Measurements from ENCODE around the gene TNRC18.
"Not testable (repeated sequence)": the region's sequence is repeated elsewhere in the genome, so short reads cannot be mapped to it uniquely, and the experiment has no call there.

The TNRC18 gene

GRCh38 chr7:5423306-5423975, at the start of gene TNRC18:
TSS of gene TNRC18 (minus strand) at chr7:5423834. CDS start at chr7:5421246, 2,588 bp downstream.
- no peak for DNase-seq (ENCODE audit: low read depth in 2 of 2)

GRCh38 chr7:5472432-5473315, 49.0 kb upstream of the TNRC18 start:
- no peak for DNase-seq (ENCODE audit: low read depth in 2 of 2)

- not testable (repeated sequence) for DNase-seq (ENCODE audit: low read depth in 2 of 2)
Measured at GRCh38 chr7:5471623-5472022, 48.0 kb upstream of the TNRC18 start.

GRCh38 chr7:5470816-5471215, 47.2 kb upstream of the TNRC18 start:
- no peak for DNase-seq (ENCODE audit: low read depth in 2 of 2)

GRCh38 chr7:5470167-5470532, 46.5 kb upstream of the TNRC18 start:
- DNase-seq (ENCODE audit: low read depth in 2 of 2), result no peak

GRCh38 chr7:5469375-5470166, 45.9 kb upstream of the TNRC18 start:
- no peak for DNase-seq (ENCODE audit: low read depth in 2 of 2)

- DNase-seq (ENCODE audit: low read depth in 2 of 2), result no peak
Measured at GRCh38 chr7:5467645-5468044, 44.0 kb upstream of the TNRC18 start.

- DNase-seq (ENCODE audit: low read depth in 2 of 2), result no peak
Measured at GRCh38 chr7:5466551-5466950, 42.9 kb upstream of the TNRC18 start.

GRCh38 chr7:5463031-5463430, 39.4 kb upstream of the TNRC18 start:
- no peak for DNase-seq (ENCODE audit: low read depth in 2 of 2)

- no peak for DNase-seq (ENCODE audit: low read depth in 2 of 2)
Measured at GRCh38 chr7:5462216-5462615, 38.6 kb upstream of the TNRC18 start.

GRCh38 chr7:5458921-5459480, 35.4 kb upstream of the TNRC18 start:
- DNase-seq (ENCODE audit: low read depth in 2 of 2), result no peak

- no peak for DNase-seq (ENCODE audit: low read depth in 2 of 2)
Measured at GRCh38 chr7:5457245-5457735, 33.7 kb upstream of the TNRC18 start.

GRCh38 chr7:5456409-5456808, 32.8 kb upstream of the TNRC18 start:
- DNase-seq (ENCODE audit: low read depth in 2 of 2), result no peak

GRCh38 chr7:5455581-5456219, 32.1 kb upstream of the TNRC18 start:
- DNase-seq (ENCODE audit: low read depth in 2 of 2), result no peak

GRCh38 chr7:5455175-5455574, 31.5 kb upstream of the TNRC18 start:
- no peak for DNase-seq (ENCODE audit: low read depth in 2 of 2)

GRCh38 chr7:5454485-5454884, 30.9 kb upstream of the TNRC18 start:
- no peak for DNase-seq (ENCODE audit: low read depth in 2 of 2)

GRCh38 chr7:5453566-5454075, 30.0 kb upstream of the TNRC18 start:
- DNase-seq (ENCODE audit: low read depth in 2 of 2), result no peak

GRCh38 chr7:5452937-5453540, 29.4 kb upstream of the TNRC18 start:
- DNase-seq (ENCODE audit: low read depth in 2 of 2), result no peak

- no peak for DNase-seq (ENCODE audit: low read depth in 2 of 2)
Measured at GRCh38 chr7:5452470-5452899, 28.9 kb upstream of the TNRC18 start.

GRCh38 chr7:5451391-5451790, 27.8 kb upstream of the TNRC18 start:
- DNase-seq (ENCODE audit: low read depth in 2 of 2), result no peak
